Activated CD8-positive, alpha-beta T cell treated with anti-CD3 and anti-CD28 coated beads, Interleukin-2, amount 10 ng/mL, durations not matched to agents 7 days and 5 days (primary cell): ENCODE data around the gene DHRS7C. TPM values are rescaled to one million over a fixed set of nuclear protein-coding genes. Genes with fewer than 3 reads are reported as not detected.

Experiments used
- ATAC-seq: fragments of 150-1000 bp; cut with Tn5 transposase; one replicate; pipeline ENCODE4 v1.10.0; 2021; ENCODE audit warnings: moderate library complexity
- CTCF ChIA-PET: fragments of 350-600 bp; sonication (Branson Sonifier 250); formaldehyde crosslinking; loops from one replicate; lab custom pipeline; 2021; ENCODE audit warnings: antibody characterized with exemption; lab: Charles Lee
- POLR2A ChIA-PET: fragments of 350-600 bp; sonication (Branson Sonifier 250); formaldehyde crosslinking; loops from one replicate; lab custom pipeline; 2021; ENCODE audit warnings: antibody characterized with exemption; lab: Charles Lee
- DNase-seq: peaks from one replicate; pipeline ENCODE4 v3.0.0-alpha.2; 2020
- H3K27ac Mint-ChIP-seq: one replicate; pipeline ENCODE4 v1.8.0; 2021; ENCODE audit warnings: mild to moderate bottlenecking, mixed read lengths
- H3K27me3 Mint-ChIP-seq: one replicate; pipeline ENCODE4 v1.8.0; 2021; ENCODE audit warnings: low read depth, mixed read lengths
- H3K36me3 Mint-ChIP-seq: one replicate; pipeline ENCODE4 v1.8.0; 2021; ENCODE audit warnings: low read depth, mixed read lengths
- H3K4me1 Mint-ChIP-seq: one replicate; pipeline ENCODE4 v1.8.0; 2021; ENCODE audit warnings: low read depth, mixed read lengths
- H3K4me3 Mint-ChIP-seq: one replicate; pipeline ENCODE4 v1.8.0; 2021; ENCODE audit warnings: mild to moderate bottlenecking, mixed read lengths
- H3K9me3 Mint-ChIP-seq: one replicate; pipeline ENCODE4 v1.8.0; 2022; ENCODE audit warnings: mixed read lengths; ENCODE audit not compliant: insufficient read depth
- total RNA-seq, 2 experiments: library from RNA; stranded (reverse); gene quantifications; one replicate each; pipeline ENCODE4 v1.2.3, GENCODE V29; 2021

Gene DHRS7C
- total RNA-seq, 2 experiments from 2014 or later: not detected

GRCh38 chr17:9729735-9730420, 61.5 kb downstream of the DHRS7C start:
- H3K36me3 Mint-ChIP-seq: no peaks in the 10 kb centered on the region
- H3K4me3 Mint-ChIP-seq: no peak overlapping the region
- ChIA-PET CTCF (no interaction called here), POLR2A (no interaction called here)
- DNase-seq (no peak), ATAC-seq (no peak)
- H3K9me3 Mint-ChIP-seq: no peaks in the 10 kb centered on the region
- H3K27me3 Mint-ChIP-seq: no peaks in the 10 kb centered on the region
- H3K4me1 Mint-ChIP-seq: no peaks in the 10 kb centered on the region
- H3K27ac Mint-ChIP-seq: no peak overlapping the region

- H3K9me3 Mint-ChIP-seq: no peaks in the 10 kb centered on the region
- ChIA-PET POLR2A (no interaction called here), CTCF (interaction anchor here (0.7 to 0.9 kb wide), 2 partner anchors 23 to 39 kb away, joined by 3 read pairs; no protein-coding TSS in a partner anchor)
- H3K4me3 Mint-ChIP-seq: no peak overlapping the region
- DNase-seq (peak; percentile 32), ATAC-seq (no peak)
- no peak overlapping the region for H3K27ac Mint-ChIP-seq
- H3K4me1 Mint-ChIP-seq: no peaks in the 10 kb centered on the region
- no peaks in the 10 kb centered on the region for H3K27me3 Mint-ChIP-seq
- H3K36me3 Mint-ChIP-seq: no peaks in the 10 kb centered on the region
Measured at GRCh38 chr17:9729034-9729650, 62.2 kb downstream of the DHRS7C start.

- Mint-ChIP-seq H3K4me1 (no peaks in the 10 kb centered on the region), H3K4me3 (no peak overlapping the region), H3K27me3 (no peaks in the 10 kb centered on the region), H3K9me3 (no peaks in the 10 kb centered on the region), H3K36me3 (no peaks in the 10 kb centered on the region), H3K27ac (no peak overlapping the region)
- ATAC-seq (no peak), DNase-seq (no peak)
- POLR2A ChIA-PET: no interaction called here
- CTCF ChIA-PET: interaction anchor here (0.7 to 0.9 kb wide), 2 partner anchors 23 to 40 kb away, joined by 3 read pairs; no protein-coding TSS in a partner anchor
Measured at GRCh38 chr17:9728564-9728963, 62.8 kb downstream of the DHRS7C start.

- DNase-seq (no peak), ATAC-seq (no peak)
- Mint-ChIP-seq H3K4me1 (no peaks in the 10 kb centered on the region), H3K9me3 (no peaks in the 10 kb centered on the region), H3K36me3 (no peaks in the 10 kb centered on the region), H3K27me3 (no peaks in the 10 kb centered on the region), H3K27ac (no peak overlapping the region), H3K4me3 (no peak overlapping the region)
- CTCF ChIA-PET: no interaction called here
- POLR2A ChIA-PET: no interaction called here
Measured at GRCh38 chr17:9728005-9728404, 63.4 kb downstream of the DHRS7C start.

- Mint-ChIP-seq H3K27ac (no peak overlapping the region), H3K9me3 (no peaks in the 10 kb centered on the region), H3K36me3 (no peaks in the 10 kb centered on the region), H3K4me3 (no peak overlapping the region), H3K27me3 (no peaks in the 10 kb centered on the region), H3K4me1 (no peaks in the 10 kb centered on the region)
- ATAC-seq: no peak
- DNase-seq: no peak
- POLR2A ChIA-PET: no interaction called here
- CTCF ChIA-PET: no interaction called here
Measured at GRCh38 chr17:9726291-9726690, 65.1 kb downstream of the DHRS7C start.

- CTCF ChIA-PET: no interaction called here
Measured at GRCh38 chr17:9725575-9725974, 65.8 kb downstream of the DHRS7C start.

More at GRCh38 chr17:9725575-9725974, 65.8 kb downstream of the DHRS7C start:
- H3K36me3 Mint-ChIP-seq: no peaks in the 10 kb centered on the region
- no peaks in the 10 kb centered on the region for H3K4me1 Mint-ChIP-seq
- POLR2A ChIA-PET: no interaction called here
- no peak overlapping the region for H3K27ac Mint-ChIP-seq
- H3K9me3 Mint-ChIP-seq: no peaks in the 10 kb centered on the region
- H3K27me3 Mint-ChIP-seq: no peaks in the 10 kb centered on the region
- no peak for ATAC-seq
- no peak for DNase-seq
- H3K4me3 Mint-ChIP-seq: no peak overlapping the region

Other genes starting within 250 kb of the DHRS7C start
- 10 to 100 TPM; 71.0 to 78.5 TPM for gene STX8, start 215.8 kb downstream of the DHRS7C start, total RNA-seq
- not detected for gene CFAP52, start 214.9 kb downstream of the DHRS7C start, total RNA-seq
- gene USP43, start 146.1 kb downstream of the DHRS7C start, total RNA-seq: under 1 TPM; 0.16 to 0.18 TPM
- not detected for gene GSG1L2, start 30.5 kb upstream of the DHRS7C start, total RNA-seq
- gene GLP2R, start 34.3 kb upstream of the DHRS7C start, total RNA-seq: not detected
- not detected for gene RCVRN, start 113.7 kb upstream of the DHRS7C start, total RNA-seq